Lung microvascular endothelial cell (primary cell): Measurements from ENCODE around the gene NDUFB6. TPM values are rescaled to one million over a fixed set of nuclear protein-coding genes. Genes with fewer than 3 reads are reported as not detected.
"Not testable (repeated sequence)": the region's sequence is repeated elsewhere in the genome, so short reads cannot be mapped to it uniquely, and the experiment has no call there.

Source experiments
- DNase-seq, 2 donors: peaks; one replicate each; pipeline versions ENCODE4 v3.0.0 to v3.0.0-alpha.2; 2010; ENCODE audit warnings: low read depth in 2 of 2
- total RNA-seq: library from RNA; depleted of rRNA; stranded (reverse); fragments of >200 nt; gene quantifications from 2 replicates; pipeline ENCODE4 v1.2.1, GENCODE V29; 2014

NDUFB6 gene
- 33.3 and 34.1 TPM in 2 replicates for total RNA-seq

DNA sequence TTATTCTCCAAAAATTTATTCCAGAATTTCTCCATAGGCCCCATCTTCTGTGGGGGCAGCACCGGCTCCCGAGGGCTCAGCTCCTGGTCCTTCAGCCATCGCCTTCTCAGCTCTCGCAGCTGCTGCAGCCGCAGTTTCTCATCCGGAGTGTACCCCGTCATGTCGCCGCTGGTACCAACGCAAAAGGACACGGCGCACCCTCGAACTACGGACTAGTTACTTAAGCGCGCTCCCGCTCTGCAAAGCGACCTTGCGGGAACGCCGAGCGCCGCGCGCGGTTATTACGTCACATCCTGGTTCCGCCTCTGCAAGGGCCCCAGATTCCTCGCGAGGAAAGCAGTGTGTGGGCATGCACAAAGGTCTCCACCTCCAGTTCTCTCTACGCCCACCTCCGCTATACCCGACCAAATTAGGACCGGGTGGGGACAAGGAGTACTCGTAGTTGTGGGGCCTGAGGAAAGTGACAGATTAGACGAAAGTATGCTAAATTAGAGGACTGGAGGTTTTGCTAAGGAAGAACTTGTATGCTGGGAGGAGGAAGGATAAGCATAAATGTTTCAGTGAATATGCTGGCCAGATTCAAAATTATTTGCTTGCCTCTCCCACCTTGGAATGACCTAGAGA, at the start of gene NDUFB6:
NDUFB6 (minus strand) TSS at position 260 of the 624 bp plus-strand sequence; CDS start at position 161, 99 bp downstream.
- peak; percentile 93 to 94 for DNase-seq

- DNase-seq: no peak
Observed at GRCh38 chr9:32618261-32618660, 45.3 kb upstream of the NDUFB6 start.

DNA sequence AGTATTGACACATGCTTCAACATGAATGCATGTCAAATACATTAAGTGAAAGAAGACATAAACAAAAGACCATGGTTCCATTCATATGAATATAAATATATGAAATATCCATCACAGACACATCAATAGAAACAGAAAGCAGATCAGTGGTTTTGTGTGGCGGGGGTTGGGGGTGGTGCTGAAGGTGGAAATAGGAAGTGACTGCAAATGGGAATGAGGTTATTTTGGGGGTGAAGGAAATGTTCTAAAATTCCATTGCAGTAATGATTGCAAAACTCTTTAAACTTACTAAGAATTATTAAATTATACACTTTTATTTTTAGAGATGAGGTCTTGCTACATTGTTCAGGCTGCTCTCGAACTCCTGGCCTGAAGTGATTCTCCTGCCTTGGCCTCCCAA, 33.9 kb upstream of the NDUFB6 start:
- DNase-seq: no peak

DNA sequence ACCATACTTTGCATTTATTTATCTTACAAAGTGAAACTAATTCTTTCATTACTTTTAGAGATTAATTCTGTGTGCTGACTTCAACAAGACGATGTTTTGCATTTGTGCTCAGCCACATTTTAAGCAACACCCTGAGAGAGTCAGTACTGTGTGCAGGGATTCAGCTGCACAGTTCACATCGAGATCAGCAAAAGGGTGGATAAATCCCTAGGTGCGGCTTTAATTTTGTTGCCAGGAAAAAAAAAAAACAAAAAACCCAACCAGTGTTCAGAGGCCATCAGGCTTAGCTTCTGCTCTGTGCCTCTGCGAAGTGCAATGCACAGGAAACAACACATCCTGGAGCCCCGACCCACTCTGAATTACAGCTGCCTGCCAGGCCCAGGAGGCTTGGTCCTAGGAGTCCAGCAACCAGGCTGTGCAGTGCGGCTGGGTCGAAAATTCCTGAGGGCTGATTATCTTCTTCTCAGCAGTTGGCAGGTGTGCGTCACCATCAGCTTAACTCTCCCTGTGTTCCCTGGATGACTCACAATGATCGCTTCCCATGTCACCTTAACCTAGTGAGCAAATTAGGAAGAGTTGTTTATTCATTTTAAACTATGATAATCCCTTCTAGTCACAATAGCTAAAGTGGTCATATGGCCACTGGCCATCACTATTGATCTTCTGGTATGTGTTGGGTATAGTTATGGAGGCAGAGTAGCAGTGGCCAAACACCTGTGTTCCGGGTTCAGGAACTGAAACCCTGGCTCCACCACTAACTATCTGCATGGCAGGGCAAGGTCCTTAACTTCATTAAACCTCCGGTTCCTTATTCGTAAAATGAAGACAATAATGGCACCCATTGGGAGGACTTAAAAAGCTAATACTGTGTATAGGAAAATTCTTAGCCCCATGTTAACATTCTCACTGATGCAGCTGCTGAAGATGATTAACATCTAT, 31.2 kb upstream of the NDUFB6 start:
- peak; percentile 27 to 56 for DNase-seq

GRCh38 chr9:32599021-32599420, 26.1 kb upstream of the NDUFB6 start:
- not testable (repeated sequence) for DNase-seq

DNA sequence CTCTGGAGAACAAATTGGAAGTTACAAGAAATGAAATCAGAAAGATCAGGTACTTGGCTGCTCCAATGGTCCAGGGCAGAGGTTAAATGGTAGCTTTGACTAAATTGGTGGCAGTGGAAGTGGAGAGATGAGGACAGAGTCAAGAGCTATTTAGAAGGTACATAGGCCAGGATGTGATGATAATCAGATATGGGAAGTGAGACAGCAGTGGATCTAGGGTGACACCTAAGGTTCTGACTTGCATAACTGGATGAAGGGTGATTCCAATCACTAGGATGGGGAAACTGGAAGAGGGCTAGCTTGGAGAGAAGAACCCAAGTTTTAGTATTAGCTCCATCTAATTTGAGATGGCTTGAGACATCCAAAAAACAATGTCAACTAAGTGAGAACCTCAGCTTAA, 24.0 kb upstream of the NDUFB6 start:
- no peak for DNase-seq

DNA sequence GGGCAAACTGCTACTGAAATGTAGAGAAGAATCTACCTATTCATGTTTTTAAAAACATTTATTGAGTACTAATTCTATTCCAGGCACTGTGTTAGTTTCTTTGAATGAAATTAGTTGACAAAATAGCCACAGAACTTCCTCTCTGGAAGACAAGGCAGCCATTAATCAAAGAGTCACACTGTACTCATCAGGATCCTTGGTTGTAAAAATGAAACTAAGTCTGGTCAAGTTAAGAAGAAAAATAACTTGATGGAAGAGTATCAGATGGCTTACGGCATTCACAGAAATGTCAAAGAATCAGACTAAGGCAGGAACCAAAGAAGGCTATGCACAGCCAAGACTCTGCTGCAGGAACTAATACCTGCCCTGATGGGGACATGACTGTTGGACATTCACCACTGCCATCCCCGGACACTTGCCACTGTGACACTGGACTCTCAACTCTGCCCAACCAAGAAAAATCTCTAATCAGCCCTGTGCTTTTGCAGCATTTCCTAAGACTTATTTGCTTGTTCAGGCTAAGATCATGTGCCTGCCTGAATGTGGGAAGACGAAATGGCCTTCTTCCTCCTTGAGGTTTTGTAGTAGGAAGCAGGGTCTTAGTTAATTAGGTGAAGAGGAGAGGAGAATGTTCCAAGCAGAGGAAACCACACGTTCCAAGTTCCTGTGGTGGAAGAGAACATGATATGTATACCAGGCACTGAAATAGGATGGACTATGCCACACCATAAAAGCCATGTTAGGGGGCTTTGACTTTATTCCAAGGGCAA, 23.3 kb upstream of the NDUFB6 start:
- peak in 1 of 2 donors; percentile 13 for DNase-seq

DNA sequence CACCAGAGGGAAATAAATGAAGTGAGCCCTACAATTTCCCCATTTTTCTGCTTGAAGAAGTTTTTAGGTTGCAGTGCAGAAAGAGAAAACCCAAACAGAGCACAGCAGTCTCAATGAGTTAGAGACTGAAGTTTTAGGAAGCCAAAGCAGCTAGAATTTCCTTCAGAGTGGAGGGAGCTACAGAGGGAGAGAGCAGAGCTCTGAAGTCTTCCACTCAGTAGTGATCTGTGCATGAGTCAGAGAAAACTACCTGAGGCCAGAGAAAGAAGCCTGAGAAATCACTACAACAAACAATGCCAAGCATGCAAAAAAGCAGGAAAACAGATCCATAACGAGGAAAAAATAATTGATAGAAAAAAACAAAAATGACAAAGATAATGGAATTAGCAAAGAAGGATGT, 17.9 kb upstream of the NDUFB6 start:
- peak in 1 of 2 donors; percentile 36 for DNase-seq

GRCh38 chr9:32590476-32590875, 17.5 kb upstream of the NDUFB6 start:
- DNase-seq: no peak

DNA sequence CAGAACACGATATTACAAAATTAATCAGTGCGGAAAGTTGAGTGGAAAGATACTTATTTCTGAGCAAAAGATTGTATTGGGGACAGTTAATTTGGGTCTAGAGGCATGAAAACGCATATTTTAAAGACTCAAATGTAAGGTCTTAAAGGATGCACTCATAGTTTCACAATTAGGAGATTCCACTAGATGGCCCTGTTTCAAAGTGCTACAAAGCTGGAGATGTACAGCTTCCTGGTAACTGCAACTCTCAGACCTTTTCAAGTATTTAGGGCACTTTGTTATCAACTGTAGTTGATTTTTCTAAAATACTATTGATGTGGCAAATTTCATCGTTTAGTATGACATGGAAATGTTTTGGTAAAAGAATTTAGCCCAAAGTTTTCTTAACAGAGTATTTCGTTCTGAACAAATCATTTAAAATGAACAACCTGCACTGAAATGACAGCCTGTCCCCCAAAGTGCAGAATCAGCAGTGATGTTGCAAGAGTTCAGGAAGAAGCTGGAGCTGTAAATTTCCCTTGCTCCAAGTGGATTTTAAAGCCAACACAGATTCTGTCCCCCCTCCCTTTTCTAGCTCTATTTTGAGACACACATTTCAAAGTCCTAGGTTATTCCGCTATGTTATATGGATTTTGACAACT, 16.2 kb upstream of the NDUFB6 start:
- peak; percentile 67 to 73 for DNase-seq

DNA sequence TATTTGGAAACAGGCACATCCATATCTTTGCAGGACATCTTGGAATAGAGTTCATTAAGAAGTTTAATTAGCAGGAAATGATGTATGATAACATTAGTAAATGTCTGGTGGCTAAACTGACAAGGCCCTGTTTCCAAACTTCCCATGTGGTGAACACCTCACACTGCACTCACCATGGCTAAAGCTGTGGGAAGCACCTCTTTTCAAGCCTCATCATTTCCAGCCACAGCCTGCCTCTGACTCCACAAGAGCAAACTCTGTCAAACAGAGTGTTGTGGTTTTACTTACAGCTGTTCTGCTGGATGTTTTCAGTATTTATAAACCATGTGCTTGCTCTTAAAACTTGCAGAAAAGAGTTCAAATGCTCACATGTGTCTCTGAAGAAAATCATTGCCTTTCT, 14.9 kb upstream of the NDUFB6 start:
- DNase-seq: peak in 1 of 2 donors; percentile 11

- peak; percentile 57 to 74 for DNase-seq
Observed at GRCh38 chr9:32584784-32585183, 11.8 kb upstream of the NDUFB6 start.

DNA sequence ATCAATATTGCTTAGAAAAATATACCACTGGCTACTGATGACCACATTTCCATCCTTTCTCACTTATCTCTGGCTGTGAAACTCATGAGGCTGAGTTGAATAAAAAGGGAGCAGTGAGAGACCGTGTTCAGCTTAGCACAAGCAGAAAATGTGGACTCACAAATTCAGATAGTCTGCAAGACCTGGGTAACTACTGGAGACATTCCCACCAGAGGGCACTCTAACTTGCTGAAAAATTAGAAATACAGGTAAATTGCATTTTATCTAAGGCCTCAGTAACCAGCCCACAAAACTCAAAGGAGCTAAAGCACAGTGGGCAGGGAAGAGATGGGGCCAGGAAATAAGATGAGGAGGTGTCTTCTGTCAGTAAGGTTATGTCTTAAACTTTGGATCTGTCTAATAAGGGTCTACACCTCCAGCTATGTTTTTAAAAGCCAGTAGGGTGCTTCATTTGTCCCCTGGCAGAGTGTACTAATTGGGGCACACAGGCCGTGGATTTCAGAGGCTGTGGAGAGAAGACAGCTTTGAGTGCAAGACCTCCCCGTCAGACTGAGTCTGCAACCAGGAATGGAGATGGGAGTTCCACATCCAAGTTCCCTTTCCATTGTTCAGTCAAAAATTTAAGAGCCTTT, 8.7 kb upstream of the NDUFB6 start:
- DNase-seq: peak; percentile 77 to 86

GRCh38 chr9:32580631-32581300, 7.8 kb upstream of the NDUFB6 start:
- no peak for DNase-seq

DNA sequence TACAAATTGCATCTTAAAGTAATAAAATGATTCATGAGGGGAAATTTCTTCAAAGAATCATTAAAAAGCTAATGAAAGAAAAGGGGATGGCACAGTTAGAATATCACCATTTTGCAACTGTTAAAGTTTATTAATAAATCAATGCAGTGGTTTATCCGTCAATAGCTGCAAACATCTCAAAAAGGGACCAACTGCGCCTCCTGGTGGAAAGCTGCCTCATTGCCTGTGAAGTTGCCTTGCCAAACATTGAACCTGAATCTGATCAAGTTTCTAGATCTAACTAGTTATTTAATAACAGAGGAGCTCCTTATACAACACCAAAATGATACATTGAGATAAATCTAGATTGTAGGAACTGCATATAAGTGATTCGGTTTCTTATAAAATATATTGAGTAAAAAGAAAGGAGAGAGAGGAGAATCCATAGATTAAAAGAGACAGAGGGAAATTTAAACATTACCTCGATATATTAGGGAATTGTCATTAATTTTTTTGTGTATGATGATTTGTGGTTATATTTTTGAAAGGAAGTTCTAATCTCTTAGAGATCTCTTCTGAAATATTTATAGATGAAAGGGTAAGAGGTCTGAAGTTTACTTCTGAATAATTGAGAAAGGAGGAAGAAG, 6.9 kb upstream of the NDUFB6 start:
- DNase-seq: peak; percentile 66 to 78

DNA sequence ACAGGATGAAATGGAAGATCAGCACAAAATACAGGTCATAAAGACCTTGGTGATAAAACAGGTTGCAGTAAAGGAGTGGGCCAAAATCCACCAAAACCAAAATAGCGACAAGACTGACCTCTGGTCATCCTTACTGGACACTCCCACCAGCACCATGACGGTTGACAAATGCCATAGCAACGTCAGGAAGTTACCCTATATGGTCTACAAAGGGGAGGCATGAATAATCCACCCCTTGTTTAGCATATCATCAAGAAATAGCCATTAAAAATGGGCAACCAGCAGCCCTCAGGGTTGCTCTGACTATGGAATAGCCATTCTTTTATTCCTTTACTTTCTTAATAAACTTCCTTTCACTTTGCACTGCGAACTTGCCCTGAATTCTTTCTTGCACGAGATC, 6.0 kb upstream of the NDUFB6 start:
- no peak for DNase-seq

- DNase-seq: no peak
Observed at GRCh38 chr9:32577316-32577715, 4.4 kb upstream of the NDUFB6 start.

DNA sequence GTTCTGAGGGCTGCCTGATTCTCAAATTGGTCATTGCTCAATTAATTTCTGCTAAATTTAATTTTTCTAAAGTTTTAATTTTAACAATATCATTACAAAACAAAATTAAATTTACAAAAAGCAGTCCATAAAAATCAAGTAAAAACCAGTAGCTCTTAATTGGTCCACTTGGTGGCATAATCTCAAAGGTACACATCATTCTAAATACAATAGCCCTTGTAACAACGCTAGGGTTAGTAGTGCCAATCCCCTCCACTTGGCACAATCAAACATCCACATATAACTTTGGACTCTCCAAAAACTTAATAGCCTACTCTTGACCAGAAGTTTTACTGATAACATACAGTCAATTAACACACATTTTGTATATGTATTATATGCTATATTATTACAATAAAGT, 1.9 kb upstream of the NDUFB6 start:
- no peak for DNase-seq

DNA sequence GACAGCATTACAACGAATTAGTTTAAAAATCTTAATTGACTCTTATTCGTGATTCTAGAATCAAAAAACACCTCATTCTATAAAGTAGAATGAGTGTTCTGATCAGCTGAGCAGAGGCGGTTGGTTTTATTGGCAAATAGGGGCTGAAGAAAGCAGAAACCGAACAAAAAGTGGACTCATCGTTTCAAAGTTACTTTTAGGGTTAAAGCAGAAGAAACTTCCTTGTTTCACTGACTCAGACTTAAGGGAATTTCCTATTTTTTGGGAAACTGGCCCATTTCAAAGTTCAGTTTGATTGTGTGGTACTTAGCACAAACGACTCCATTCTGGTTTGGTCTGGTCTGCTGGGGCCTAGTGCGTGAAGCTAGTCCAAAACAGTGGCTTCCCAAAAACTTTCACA, 862 bp upstream of the NDUFB6 start:
- DNase-seq: no peak
